ENCODE measurements around the gene PIEZO2. TPM values are rescaled to one million over a fixed set of nuclear protein-coding genes. Genes with fewer than 3 reads are reported as not detected.

The PIEZO2 gene
- total RNA-seq, 1 experiment from 2014 or later, result 0.57 TPM

DNA sequence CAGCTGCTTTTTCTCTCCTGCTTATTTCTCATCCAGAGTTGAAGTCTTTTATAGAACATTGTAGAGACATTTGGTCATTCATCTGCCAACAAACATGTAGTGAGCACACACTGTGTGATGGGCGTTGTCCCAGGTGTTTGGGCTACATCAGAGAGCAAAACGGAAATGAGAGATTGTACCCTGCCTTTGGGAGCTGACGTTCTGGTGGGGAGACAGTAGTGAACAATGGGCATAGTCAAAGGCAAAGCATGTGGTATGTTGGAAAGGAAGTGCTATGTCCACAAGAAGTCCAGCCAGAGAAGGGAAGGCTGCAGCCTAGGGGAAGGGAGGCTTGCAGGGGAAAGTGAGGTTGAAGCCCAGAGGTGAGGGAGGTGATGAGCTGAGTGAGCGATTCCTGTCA lies 78.1 kb downstream of the PIEZO2 start:
- no peak for ATAC-seq
- in situ Hi-C loops (cut with HindIII; ENCODE audit: low pct_unique_long_range_greater_than_20kb, low sequenced_read_pairs), result no loop called here
- TF ChIP-seq TCF7L2 (IDR thresholded peaks at IDR 0.05; ENCODE audit: low read depth, low read length) (no peak), SIN3A (IDR thresholded peaks at IDR 0.05; ENCODE audit: borderline replicate concordance, insufficient read depth, low read depth, low read length) (no peak), POLR2AphosphoS5 (IDR thresholded peaks at IDR 0.05; ENCODE audit: low read depth, low read length) (no peak), REST (IDR thresholded peaks at IDR 0.05; ENCODE audit: insufficient read depth in 1 of 2, low read depth in 2 of 2, low read length in 1 of 2) (no peak), CTCF (IDR thresholded peaks at IDR 0.05) (no peak)
- DNase-seq (ENCODE audit: low read depth, low spot score), result no peak
- no peak overlapping the region for H3K27ac ChIP-seq (ENCODE audit: low read length)
- intact Hi-C loops (cut with micrococcal nuclease; ENCODE audit: unreplicated experiment), result no loop called here
- H3K9me3 ChIP-seq (ENCODE audit: control insufficient read depth, insufficient read depth, low read depth, low read length), result no peaks in the 10 kb centered on the region
- H3K4me1 ChIP-seq (ENCODE audit: control insufficient read depth, insufficient read depth, low read length), result no peaks in the 10 kb centered on the region
- no peaks in the 10 kb centered on the region for H3K27me3 ChIP-seq (ENCODE audit: control insufficient read depth, insufficient read depth, low read length)
- POLR2A ChIA-PET, result no interaction called here
- CTCF ChIA-PET, result no interaction called here
- H3K4me3 ChIP-seq (ENCODE audit: low read depth in 2 of 2, low read length in 2 of 2), result no peak overlapping the region
- no peaks in the 10 kb centered on the region for H3K36me3 ChIP-seq (ENCODE audit: control insufficient read depth, insufficient read depth, low read length)
- no TSS peak for BruUV-seq (replicated peaks)

GRCh38 chr18:11070593-11070992 lies 78.8 kb downstream of the PIEZO2 start:
- POLR2A ChIA-PET, result no interaction called here
- no peaks in the 10 kb centered on the region for H3K27me3 ChIP-seq (ENCODE audit: control insufficient read depth, insufficient read depth, low read length)

More at GRCh38 chr18:11070593-11070992, 78.8 kb downstream of the PIEZO2 start:
- intact Hi-C loops (cut with micrococcal nuclease; ENCODE audit: unreplicated experiment), result no loop called here
- Histone ChIP-seq H3K27ac (ENCODE audit: low read length) (no peak overlapping the region), H3K4me3 (ENCODE audit: low read depth in 2 of 2, low read length in 2 of 2) (no peak overlapping the region), H3K36me3 (ENCODE audit: control insufficient read depth, insufficient read depth, low read length) (no peaks in the 10 kb centered on the region), H3K9me3 (ENCODE audit: control insufficient read depth, insufficient read depth, low read depth, low read length) (no peaks in the 10 kb centered on the region), H3K4me1 (ENCODE audit: control insufficient read depth, insufficient read depth, low read length) (no peaks in the 10 kb centered on the region)
- in situ Hi-C loops (cut with HindIII; ENCODE audit: low pct_unique_long_range_greater_than_20kb, low sequenced_read_pairs), result no loop called here
- CTCF ChIA-PET, result no interaction called here
- BruUV-seq (replicated peaks), result no TSS peak
- no peak for ATAC-seq
- no peak for DNase-seq (ENCODE audit: low read depth, low spot score)
- no peak for TF ChIP-seq TCF7L2 (IDR thresholded peaks at IDR 0.05; ENCODE audit: low read depth, low read length)
- TF ChIP-seq POLR2AphosphoS5 (IDR thresholded peaks at IDR 0.05; ENCODE audit: low read depth, low read length), result no peak
- no peak for TF ChIP-seq SIN3A (IDR thresholded peaks at IDR 0.05; ENCODE audit: borderline replicate concordance, insufficient read depth, low read depth, low read length)
- no peak for TF ChIP-seq CTCF (IDR thresholded peaks at IDR 0.05)
- TF ChIP-seq REST (IDR thresholded peaks at IDR 0.05; ENCODE audit: insufficient read depth in 1 of 2, low read depth in 2 of 2, low read length in 1 of 2), result no peak

All from Panc1 (cell line).